GM12892 (cell line): ENCODE results near the gene ADD1.

Experiments used
- POLR2A ChIP-seq: IDR thresholded peaks from 2 replicates; pipeline ENCODE4 v1.6.1; 2011; ENCODE audit warnings: low read depth, low read length, control low read depth
- POLR2AphosphoS5 ChIP-seq: IDR thresholded peaks from 2 replicates; pipeline ENCODE4 v1.6.1; 2011; ENCODE audit warnings: low read depth, low read length, control low read depth
- TAF1 ChIP-seq: IDR thresholded peaks from 2 replicates; pipeline ENCODE4 v1.6.1; 2011; ENCODE audit warnings: low read depth, mild to moderate bottlenecking, control low read depth, low read length, borderline replicate concordance

- TF ChIP-seq POLR2A (no peak), POLR2AphosphoS5 (no peak), TAF1 (no peak)
Measured at GRCh38 chr4:2934077-2934812, 90.6 kb downstream of the ADD1 start.
